Fibroblast of pulmonary artery (primary cell): Measurements from ENCODE around the gene FAM3D.

Experiments
- DNase-seq: peaks from one replicate; pipeline ENCODE4 v3.0.0-alpha.2; 2010; ENCODE audit warnings: low read depth
- H3K4me3 ChIP-seq: replicated peaks from 2 replicates; pipeline ENCODE4 v1.5.1; 2011; ENCODE audit warnings: low read depth, mild to moderate bottlenecking, control low read depth, low read length, moderate library complexity
- TF ChIP-seq, protein P1 (sequence below): IDR thresholded peaks from 2 replicates; pipeline ENCODE4 v1.5.1; 2011; ENCODE audit warnings: mild to moderate bottlenecking, control low read depth, low read length, inconsistent platforms; ENCODE audit errors: missing control alignments

Gene FAM3D

DNA sequence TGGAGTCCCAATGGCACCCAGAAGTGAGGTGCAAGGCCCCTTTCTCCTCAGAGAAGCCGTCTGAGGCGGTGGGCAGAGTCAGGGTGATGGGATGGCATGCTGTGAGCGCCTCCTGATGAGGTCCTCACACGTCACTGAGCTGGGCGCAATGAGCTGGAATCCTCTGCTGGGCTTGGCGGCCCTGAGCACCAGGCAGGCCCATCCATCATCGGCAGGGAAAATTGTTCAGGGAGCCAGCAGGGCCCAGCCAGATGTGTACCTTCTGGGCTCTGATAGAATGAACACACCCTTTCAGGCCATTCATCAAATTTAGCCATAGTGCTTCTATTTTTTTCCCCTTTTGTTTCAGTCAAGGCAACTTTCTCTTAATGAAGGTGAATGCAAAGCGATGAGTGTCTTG, 43.7 kb downstream of the FAM3D start:
- TF ChIP-seq, protein P1, sequence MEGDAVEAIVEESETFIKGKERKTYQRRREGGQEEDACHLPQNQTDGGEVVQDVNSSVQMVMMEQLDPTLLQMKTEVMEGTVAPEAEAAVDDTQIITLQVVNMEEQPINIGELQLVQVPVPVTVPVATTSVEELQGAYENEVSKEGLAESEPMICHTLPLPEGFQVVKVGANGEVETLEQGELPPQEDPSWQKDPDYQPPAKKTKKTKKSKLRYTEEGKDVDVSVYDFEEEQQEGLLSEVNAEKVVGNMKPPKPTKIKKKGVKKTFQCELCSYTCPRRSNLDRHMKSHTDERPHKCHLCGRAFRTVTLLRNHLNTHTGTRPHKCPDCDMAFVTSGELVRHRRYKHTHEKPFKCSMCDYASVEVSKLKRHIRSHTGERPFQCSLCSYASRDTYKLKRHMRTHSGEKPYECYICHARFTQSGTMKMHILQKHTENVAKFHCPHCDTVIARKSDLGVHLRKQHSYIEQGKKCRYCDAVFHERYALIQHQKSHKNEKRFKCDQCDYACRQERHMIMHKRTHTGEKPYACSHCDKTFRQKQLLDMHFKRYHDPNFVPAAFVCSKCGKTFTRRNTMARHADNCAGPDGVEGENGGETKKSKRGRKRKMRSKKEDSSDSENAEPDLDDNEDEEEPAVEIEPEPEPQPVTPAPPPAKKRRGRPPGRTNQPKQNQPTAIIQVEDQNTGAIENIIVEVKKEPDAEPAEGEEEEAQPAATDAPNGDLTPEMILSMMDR: no peak
- DNase-seq: no peak
- no peak overlapping the region for H3K4me3 ChIP-seq

DNA sequence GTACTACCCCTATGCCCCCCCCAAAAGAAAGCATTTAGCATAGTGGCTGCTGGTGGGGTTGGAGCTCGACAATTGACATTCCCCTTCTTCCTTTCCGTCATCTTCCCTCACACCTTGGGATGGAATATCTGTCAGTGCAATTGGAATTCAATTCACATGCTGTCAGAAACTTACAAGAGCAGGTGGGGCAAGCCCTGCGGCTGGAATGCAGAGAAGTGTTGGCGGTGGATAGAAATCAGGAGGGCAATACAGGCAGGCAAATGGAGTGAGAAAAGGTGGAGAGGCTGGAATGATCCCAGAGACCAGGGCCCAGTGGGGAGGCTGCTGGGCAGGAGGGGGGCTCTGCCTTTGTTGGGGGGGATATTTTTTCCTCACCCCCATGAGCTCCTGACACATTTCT, 44.1 kb downstream of the FAM3D start:
- TF ChIP-seq, protein P1: no peak
- no peak for DNase-seq
- no peak overlapping the region for H3K4me3 ChIP-seq

DNA sequence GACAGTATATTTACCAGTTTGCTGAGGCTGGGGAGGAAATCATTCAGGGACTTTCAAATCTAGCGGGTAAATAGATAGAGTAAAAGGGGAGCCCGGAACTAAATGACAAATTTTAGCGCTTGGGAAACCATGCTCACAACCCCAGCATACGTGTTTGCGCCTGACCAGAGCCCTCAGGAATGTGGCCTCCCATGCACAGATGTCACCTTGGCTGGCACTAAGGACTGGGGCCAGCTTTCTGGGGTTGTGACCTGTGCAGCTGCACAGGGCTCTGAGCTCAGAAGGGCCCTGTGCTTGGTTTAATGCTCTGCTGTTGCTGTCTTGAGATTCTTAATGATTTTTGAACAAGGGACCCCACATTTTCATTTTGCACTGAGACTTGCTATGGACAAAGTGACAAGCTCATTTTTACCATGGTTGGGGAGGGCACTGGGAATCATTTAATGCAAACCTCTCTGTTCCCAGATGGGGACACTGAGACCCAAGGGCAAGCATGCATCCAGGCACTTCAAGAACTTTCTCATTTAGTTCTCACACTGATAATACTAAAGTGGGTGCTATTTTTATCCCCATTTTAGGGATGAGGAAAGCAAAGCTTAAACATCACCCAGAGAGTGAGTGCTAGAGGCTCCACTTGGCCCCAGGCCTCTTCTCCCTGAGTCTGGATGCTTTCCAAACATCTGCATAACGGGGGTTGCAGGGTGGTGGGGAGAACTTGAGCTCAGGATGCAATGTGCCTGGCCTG, 45.3 kb downstream of the FAM3D start:
- DNase-seq: no peak
- TF ChIP-seq, protein P1: no peak
- H3K4me3 ChIP-seq: no peak overlapping the region

DNA sequence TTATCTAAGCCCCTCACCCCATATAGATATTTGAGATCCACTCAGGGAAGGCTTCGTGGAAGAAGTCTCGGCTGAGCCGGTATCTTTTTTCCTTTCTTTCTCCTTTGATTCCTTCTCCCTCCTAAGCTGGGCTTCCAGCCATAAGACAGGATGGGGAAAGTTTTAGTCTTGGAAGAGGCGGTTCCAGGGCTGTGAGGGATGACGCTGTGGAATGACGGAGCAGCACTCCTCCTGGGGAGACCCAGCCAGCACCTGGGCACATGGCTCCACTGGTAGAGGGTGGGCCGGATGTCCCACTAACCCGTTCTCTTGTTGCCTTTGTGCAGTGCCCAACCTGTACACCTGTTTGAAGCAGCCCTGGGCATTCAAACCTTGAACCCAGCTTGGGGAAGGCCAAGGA, 46.2 kb downstream of the FAM3D start:
- DNase-seq: no peak
- no peak overlapping the region for H3K4me3 ChIP-seq
- TF ChIP-seq, protein P1: no peak

DNA sequence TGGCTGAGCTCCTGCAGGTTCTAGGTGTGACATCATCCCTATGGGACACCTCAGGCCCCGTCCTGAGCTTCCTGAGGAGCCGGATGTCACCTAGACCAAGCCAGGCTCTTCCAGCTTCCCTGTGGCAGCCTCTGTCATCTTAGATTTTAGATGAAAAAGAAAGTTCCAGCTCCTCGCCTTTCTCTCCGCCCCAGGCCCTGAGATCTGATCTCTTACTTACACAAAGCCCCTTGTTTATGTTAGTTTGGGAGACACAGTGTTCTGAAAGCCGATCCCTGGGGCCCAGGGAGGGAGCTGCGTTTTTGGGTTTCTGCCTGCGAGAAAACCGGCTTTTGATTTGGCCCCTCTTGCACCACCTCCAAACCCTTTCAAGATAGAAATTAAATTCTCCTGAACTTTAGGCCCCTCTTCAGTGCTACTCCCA, 49.2 kb downstream of the FAM3D start:
- TF ChIP-seq, protein P1: no peak
- no peak overlapping the region for H3K4me3 ChIP-seq
- DNase-seq: no peak

DNA sequence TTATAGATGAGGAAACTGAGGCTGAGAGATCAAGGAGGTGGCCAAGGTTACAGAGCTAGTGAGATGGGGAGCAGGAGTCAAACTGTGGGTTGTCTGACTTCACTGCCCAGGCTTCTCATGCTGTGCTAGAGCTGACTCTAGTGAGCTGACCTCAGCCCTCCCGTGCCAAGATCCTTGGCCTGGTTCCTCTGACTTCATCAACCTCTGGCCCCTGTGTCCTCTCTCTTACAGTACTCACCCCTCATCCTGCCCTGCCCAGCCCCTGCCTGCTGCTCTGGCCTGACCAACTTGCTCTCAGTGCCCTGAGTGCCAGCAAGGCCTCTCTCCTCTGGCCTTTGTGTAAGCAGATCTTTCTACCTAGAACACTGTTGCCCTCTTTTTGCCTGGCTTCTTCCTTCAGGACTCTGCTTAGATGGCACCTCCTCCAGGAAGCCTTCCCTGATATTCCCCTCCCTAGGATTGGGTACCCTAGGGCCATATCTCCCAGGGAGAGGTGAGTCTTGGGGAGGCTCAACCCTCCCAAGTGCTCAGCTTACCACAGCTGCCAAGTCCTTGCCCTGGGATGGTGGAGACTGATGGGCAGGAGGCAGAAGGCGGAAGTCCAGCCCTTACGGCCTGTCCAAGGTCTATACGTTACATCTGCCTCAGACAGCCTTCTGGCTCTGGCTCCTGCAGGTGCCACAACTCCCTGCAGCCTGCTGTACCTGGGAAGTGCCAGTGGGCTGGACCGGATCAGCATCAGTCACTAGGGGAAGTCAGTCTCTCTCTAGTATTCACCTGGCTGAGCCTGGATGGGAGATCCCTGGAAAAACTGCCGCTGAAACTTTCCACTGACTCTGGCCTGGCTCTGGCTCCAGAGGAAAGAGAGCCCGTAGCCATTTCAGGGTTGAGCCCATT, 53.1 kb downstream of the FAM3D start:
- TF ChIP-seq, protein P1: no peak
- DNase-seq: no peak

More for the DNA sequence above, 53.1 kb downstream of the FAM3D start:
- H3K4me3 ChIP-seq: no peak overlapping the region
